Hindlimb muscle (tissue), 1 donor: ENCODE results near the gene ZCCHC24. TPM values are rescaled to one million over a fixed set of nuclear protein-coding genes. Genes with fewer than 3 reads are reported as not detected.
A peak's percentile ranks its signal among the peaks of the same experiment; 100 is the strongest.

Source experiments
- DNase-seq: peaks from one replicate; pipeline ENCODE4 v3.0.0-alpha.2; 2013
- polyA plus RNA-seq: library from polyadenylated mRNA; unstranded; fragments of 120-200 nt; gene quantifications from one replicate; pipeline ENCODE4 v1.2.1, GENCODE V29; 2013; ENCODE audit not compliant: insufficient read length

ZCCHC24 gene
- polyA plus RNA-seq, 1 donor = 82.0 TPM

DNA sequence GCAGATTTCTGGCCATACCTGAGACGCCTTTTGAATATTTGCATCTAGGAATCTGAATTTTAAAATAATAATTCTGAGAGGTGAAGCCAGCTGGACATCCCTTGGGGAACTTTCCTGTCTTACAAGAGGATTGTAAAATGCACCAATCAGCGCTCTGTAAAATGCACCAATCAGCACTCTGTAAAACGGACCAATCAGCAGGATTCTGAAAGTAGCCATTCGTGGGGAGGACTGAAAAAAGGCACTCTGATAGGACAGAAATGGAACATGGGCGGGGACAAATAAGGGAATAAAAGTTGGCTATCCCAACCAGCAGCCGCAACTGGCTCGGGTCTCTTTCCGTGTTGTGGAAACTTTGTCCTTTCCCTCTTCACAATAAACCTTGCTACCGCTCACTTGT, 88.2 kb downstream of the ZCCHC24 start:
- DNase-seq = no peak

DNA sequence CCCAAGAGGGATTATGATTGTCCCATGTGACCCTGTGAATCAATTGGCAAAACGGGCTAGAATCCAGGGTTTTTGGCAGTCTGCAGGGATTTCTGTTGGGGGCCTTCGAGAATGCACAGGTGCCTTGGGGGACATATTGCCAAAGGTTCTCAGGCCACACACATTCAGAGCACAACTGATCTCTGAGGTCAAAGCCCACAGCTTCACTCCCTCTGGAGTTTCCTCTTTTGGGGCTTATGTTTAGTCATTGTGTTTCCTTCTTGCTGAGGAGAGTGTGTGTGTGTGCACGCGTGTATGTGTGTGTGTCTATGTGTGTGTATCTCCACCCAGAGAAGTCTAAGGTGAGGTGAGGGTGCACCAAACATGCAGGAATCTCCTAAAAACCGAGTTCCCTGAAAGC, 89.3 kb downstream of the ZCCHC24 start:
- DNase-seq = no peak

DNA sequence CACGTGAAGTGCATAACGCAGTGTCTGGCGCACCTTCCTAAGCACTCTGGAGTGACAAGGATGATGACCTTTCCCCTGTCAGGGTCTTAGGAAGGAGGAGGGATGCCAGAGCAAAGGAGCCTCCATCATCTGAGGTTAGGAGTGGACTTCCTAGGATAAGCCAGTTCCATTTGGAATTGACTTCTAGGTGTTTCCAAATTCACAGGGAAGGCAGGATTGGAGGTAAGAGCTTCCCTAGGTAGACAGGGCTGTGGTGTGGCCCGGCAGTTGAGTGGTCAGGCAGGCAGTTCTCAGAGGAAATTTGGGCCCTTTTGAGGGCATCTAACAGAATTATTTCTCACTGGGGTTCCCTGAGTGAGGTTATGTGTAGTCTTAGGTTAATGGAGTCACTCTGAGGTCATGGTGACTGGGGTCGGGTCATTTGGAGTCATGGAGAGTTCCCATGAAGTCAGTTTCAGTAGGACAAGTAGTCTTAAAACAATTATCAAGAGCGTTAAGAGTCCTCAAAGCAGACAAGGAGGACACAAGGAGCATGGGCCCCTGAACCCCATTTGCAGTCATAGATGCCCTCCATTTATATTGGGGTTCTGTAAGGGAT, 89.9 kb downstream of the ZCCHC24 start:
- no peak for DNase-seq

DNA sequence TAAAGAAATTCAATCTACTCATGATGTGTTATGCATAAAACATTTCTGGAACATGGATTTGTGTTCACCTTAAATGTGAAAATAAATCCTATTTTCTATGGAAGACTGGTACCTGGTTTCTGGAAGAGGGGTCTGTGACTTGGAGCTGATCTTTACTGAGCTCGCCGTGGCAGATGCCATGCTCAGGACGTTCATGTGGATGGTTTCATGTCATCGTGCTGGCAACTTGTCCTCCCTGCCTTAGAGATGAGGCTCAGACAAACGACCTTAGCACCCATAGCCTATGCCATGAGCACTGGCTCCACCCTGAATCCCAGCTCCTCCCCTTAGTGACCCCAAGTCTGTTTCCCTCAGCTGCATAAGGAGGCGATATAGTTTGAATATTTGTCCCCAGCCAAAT, 90.8 kb downstream of the ZCCHC24 start:
- no peak for DNase-seq

DNA sequence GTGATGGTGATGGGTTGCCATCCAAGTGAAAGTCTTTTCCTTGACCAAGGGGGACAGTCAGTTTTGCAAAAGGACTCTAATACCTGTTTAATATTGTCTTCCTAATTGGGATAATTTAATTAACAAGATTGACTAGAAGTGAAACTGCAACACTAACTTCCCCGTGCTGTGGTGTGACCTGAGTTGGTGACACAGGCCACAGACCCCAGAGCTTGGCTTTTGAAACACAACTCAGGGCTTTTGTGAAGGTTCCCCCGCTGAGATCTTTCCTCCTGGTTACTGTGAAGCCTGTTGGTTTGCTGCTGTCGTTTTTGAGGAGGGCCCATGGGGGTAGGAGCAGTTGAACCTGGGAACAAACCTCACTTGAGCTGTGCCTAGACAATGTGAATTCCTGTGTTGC, 91.3 kb downstream of the ZCCHC24 start:
- DNase-seq = no peak

DNA sequence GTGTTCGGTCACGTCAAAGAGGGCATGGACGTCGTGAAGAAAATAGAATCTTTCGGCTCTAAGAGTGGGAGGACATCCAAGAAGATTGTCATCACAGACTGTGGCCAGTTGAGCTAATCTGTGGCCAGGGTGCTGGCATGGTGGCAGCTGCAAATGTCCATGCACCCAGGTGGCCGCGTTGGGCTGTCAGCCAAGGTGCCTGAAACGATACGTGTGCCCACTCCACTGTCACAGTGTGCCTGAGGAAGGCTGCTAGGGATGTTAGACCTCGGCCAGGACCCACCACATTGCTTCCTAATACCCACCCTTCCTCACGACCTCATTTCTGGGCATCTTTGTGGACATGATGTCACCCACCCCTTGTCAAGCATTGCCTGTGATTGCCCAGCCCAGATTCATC, 91.7 kb downstream of the ZCCHC24 start:
- DNase-seq = no peak

DNA sequence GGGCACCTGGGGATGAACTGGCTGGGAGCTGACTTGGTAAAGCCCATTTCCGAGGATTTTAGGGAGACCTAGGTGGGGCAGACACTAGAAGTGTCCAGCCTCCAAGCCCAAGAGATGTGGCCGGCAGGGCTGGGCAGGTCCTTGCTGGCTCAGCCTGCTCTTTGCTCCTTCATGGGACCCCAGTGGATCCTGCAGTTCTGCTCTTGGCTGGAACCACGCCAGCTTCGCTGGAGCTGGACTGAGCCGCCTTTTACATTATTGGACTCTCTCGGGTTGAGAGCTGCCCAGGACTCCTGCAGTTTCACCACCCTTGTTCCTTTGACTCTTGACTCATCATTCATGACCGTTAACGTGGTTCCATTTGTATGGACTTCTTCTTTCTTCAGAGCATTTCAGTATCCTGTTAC, 92.4 kb downstream of the ZCCHC24 start:
- no peak for DNase-seq

DNA sequence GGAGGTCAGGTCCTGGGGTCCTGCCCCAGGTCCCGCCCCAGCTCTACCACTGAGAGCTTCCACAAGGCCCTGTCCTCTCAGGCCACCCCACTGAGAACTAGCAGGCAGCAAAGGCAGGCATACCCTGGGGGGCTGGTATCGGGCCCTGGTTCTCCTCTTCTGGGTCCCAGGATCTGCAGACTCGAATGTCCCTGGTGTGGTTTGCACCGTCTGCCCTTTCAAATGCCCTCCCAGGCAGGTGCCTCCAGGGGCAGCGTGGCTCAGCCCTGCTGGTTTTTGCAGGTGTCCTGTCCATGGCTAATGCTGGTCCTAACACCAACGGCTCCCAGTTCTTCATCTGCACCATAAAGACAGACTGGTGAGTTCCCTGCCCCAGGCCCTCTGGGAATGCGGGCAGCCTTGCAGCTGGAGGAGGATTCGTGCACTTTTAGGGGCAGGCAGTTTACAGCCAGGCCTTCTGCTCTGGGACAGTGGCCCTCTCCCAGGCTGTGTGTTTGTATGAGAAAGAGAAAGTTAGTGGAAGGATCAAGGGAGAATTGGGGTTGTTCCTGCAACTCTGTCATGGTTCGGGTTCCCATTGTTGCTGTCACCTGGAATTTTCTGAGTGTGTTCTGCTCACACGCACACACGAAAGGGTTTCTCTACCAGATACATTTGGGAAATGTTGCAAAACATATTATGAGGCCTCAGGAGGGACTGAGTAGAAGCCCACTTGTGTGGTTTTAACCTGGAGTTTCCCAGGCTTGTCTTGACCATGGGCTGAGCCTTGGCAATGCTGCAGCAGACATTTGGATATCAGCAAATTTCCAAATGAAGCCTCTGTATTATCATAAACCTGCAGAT, 93.2 kb downstream of the ZCCHC24 start:
- no peak for DNase-seq

DNA sequence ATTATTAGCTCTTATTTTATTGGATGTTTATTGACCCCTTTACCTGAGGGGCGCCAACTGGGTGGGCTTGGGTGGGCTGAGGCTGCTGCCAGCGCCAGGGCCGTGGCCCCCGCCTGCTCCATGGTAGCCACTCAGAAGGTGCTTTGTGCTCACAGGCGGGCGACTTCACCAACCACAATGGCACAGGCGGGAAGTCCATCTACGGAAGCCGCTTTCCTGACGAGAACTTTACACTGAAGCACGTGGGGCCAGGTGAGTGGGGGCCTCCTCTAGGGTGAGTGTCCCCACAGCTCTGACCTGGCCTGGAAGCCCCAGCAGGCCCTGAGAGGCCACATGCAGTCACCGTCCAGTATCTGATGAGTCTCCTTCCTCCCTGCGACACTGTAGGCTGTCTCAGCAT, 94.1 kb downstream of the ZCCHC24 start:
- no peak for DNase-seq

DNA sequence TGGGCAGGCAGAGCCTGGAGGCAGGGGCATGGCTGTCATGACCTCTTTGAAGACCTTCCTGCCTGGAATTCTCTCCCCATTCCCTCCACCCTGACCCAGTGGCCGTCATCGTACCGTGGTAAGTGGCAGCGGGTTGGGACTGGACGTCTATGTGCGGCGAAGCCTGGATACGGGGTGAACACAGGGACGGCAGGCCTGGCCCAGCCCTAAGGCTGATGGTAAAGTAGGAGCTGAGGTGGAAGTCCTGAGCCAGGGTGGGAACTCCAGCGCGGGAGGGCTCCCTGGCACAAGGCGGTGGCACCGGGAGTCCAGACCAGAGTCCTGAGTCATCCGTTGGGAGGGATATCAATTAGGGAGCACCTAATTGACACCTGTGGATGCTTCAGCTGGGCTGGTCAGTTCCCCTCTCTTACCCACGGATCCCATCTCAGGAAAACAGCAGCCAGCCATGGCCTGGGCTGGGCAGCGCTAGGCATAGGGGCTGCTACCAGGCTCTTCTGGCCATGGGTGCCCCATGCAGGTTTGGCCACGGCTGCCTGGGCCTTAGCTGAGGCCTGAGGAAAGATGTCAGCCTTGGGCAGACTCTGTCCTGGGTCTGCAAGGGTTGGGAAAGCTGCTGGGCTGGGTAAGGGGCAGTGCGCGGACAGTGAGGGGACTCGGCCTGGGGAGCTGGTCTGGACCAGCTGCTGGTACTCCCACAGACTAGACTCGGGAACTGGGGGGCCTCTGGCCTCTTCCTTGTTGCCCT, 94.8 kb downstream of the ZCCHC24 start:
- no peak for DNase-seq

DNA sequence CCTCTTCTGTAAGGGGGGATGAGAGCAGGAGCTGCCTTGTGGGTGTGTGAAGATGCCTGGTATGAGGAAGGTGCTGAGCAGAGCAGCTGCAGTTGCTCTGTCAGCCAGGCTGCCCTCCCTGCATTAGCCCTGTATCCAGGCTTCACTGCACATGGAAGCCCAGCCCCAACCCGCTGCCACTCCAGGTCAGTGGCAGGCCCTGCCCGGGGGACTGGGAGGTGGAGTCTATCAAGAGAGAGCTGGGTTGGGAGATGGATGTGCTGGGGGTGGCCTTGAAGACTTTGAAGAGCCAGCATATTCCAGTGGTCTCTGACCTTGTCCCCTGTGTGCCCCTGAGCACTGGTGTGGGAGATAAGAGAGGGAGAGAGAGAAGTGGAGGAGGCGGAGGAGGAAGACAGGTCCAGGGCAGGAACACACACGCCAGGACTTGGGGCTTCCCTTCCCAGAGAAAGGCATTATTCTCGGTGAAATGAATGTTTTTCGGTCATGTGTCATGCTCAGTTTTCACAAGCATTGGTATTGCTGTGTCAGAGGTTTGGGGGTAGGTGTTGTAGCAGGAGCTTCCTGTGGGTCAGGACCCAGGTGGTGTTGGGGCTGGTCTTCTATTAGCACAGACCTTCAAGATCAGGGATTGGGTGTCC, 95.5 kb downstream of the ZCCHC24 start:
- no peak for DNase-seq

DNA sequence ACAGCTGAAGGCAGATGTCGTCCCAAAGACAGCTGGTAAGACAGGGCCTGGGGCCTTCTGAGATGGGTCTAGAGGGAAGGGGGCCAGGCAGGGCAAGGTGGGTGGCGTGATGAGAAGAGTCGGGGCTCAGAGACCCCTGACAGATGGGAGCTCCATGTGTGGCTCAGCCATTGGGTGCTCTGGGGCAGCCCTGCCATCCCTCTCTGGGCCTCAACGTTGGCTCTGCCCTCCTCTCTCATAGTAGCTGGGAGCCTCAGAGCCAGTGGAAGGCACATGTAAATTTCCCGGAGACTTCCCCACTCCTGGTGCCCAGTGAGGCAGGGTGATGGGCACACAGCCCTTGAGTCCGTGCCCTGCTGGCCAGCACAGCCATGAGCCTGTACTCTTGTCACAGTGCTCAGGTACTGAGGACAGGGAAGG, 96.3 kb downstream of the ZCCHC24 start:
- no peak for DNase-seq

DNA sequence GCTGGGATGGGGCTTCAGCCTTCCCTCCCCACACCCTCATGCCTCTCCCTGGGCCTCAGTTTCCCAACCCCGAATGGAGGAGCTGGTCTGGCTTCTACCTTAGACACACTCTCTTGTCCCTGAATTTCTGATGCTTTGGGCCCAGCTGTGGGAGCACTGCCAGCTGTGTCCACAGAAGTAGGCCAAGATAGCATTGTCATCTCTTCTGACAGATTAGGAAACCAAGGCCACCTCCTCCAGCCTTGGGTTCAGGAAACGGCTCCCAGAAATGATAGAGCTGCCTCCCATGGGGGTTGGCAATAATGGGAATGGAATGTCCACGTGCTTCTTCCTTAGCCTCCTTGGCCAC, 96.8 kb downstream of the ZCCHC24 start:
- no peak for DNase-seq

DNA sequence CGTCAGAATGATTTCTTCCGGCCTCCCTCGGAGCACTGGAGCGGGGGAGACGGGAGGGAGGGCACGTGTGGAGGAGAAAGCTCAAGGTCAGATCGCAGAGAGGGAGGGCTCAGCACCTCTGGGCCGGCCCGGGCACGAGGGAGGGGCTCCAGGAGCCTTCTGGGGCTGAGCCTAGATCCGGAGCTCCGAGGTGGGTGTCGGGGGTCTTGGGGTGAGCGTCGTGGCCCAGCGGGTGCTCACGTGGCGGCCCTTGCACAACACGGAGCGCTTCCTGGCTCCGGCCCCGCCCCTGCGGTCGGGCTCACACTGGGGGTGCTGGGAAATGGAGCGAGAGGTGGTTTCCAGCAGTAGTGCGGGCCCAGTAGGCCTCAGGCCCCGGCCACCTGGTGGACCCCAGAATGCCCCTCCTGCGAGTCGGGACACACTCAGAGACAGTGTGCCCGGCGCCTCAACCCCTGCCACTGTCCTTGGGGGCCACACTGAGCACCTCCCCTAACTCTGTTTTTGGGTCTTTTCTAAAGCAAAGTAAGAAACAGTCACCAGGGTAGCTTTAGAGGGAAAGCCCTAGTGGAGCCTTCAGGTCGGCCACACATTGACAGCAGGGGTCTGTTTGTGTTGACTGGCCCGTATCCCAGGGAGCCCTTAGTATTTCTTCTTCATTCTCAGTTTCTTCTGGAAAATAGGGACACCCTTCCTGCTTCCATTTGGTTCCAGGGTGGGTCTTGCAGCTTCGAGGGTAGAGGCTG, 97.4 kb downstream of the ZCCHC24 start:
- DNase-seq = peak; percentile 64

DNA sequence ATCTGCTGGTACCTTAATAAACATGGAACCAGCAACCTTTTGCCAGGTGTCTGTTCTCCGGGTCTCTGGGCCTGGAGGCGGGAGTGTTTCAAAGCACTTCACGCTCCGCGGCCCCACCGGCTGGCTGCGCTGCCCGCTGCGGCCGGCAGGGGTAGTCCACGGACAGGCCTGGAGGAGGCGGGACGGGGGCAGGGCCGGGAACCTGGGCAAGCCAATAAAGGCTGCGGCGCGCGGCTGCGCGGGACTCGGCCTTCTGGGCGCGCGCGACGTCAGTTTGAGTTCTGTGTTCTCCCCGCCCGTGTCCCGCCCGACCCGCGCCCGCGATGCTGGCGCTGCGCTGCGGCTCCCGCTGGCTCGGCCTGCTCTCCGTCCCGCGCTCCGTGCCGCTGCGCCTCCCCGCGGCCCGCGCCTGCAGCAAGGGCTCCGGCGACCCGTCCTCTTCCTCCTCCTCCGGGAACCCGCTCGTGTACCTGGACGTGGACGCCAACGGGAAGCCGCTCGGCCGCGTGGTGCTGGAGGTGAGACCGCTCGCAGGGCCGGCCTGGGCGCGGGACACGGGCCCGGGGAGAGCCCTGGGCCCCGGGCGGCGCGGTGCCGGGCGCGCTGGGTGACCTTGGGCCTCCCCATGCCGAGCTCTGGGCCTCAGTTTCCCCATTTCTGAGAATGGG, 98.1 kb downstream of the ZCCHC24 start, which contains the start of gene PPIF:
Gene PPIF, plus strand, starts transcription at position 244 of the 668 bp plus-strand sequence. Its CDS starts 80 bp downstream, at position 324.
- DNase-seq = peak; percentile 93

DNA sequence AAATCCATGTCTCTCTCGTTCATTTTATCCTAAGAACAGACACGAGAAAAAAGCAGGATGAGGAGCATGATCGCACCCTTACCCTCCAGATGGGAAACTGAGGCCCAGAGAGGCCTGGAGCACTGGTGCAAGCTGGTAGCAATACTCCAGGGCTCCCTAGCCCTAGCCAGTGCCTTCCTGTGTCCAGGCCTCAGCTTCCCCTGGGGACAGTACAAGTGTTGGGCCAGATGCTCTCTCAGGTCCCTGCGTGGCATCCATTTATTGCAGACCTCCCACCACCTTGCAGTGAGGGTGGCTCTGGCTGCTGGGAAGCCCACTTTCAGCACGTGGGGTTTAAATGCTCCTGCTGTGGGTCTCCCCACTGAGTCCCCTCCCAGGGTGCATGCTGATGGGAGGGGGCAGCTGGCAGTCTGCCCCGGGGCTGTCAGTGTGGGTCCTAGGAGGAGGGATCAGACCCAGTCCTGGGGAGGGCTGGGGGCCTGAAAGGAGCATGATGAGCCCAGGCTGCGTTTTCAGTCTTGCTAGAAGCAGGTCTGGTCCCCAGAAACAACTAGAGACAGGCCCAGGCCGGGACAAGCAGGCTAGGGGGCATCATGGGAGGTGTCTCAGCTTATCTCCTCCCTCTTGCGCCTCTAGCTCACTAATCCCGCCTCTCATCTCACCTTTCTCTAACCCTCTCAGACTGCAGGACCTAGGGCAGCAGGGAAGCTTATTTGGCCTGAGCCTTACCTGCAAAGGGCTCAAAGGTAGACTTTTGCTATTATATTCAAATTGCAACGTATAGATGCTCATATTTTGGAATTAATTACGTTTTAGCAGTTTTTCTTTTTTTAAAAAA, 98.8 kb downstream of the ZCCHC24 start:
- no peak for DNase-seq

DNA sequence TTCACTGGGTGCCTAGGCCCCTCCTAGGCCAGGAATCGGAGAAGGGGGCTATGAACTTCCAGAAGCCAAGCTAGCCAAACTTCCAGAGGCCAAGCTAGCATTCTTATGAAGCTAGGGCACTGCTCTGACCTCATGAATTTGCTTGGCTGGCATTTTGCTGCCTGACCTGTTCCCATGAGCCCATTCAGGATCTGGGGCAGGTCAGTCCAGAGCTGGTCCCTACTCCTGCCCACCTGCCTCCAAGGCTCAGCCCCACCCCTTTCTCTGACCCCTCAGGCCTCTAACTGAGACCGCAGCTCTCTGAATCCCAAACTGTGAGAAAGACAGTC, 99.4 kb downstream of the ZCCHC24 start:
- DNase-seq = no peak

DNA sequence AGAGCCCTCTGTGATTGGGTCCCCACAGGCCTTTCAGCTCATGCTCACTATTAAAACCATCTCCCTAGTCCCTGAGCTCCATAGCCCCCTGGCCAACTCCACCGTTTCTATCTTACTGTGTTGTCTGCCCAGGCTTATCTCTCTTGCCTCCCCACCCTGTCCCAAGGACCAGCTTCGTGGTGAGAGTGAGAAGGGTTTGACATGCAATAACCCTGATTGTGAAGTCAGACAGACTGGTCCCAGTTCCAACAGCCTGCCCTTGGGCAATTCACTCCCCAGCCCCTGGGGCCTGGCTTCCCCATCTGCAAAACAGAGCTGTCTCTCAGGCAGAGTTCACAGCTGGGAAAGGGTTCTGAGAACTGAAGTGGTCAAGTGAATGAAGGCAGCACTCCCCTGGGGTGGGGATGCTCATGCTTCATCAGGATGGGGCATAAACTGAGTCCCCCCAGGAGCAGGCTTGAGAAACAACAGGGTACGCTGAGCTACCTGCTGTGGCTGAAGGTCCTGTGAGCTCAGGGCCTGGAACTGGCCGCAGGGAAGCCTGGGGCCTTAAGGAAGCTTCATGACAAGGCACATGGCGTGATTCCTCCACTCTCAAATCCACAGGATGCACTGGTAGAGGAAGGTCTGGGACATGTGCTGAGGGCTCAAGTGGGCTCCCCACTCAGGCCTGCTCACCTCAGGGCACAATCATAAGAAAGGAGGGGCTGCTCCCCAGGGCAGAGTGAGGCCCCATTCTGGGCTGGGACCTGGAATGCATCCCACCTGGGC, 100.0 kb downstream of the ZCCHC24 start:
- DNase-seq = no peak

DNA sequence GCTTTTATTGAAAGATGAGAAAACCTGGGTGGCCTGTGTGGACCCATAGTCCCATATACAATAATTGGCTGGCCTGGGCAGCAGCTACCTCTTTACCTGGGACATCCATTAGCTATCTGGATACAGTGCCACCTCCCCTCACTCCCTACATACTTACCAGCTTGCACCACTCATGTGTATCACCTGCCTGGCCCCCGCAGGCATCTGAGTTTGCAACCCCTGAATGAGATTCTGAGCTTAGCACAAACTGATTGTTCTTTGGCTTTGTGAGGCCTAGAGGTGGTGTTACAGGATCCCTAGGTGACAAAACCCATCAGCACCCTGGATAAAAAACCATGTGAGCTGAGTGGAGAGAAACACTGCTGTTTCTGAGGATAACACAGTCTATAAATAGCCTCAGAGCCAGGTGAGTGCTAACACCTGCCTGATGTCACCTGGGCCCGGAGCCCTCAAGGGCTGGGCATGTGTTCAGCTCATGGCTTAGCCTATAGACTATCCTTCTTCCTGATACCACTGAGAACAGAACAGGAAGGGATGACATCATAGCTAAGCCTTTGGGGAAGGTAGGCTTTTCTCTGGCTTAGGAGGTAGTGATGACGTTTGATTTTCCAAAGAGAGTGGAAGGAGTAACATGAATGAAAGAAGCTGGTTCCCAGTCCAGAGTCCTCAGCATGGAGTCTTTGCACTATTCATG, 100.8 kb downstream of the ZCCHC24 start:
- no peak for DNase-seq
